ENCODE measurements around the gene HSPA1A. TPM values are rescaled to one million over a fixed set of nuclear protein-coding genes. Genes with fewer than 3 reads are reported as not detected.

HSPA1A gene
- total and polyA plus RNA-seq, 8 donors, result 64.3 to 205 (median 96.5) TPM

DNA sequence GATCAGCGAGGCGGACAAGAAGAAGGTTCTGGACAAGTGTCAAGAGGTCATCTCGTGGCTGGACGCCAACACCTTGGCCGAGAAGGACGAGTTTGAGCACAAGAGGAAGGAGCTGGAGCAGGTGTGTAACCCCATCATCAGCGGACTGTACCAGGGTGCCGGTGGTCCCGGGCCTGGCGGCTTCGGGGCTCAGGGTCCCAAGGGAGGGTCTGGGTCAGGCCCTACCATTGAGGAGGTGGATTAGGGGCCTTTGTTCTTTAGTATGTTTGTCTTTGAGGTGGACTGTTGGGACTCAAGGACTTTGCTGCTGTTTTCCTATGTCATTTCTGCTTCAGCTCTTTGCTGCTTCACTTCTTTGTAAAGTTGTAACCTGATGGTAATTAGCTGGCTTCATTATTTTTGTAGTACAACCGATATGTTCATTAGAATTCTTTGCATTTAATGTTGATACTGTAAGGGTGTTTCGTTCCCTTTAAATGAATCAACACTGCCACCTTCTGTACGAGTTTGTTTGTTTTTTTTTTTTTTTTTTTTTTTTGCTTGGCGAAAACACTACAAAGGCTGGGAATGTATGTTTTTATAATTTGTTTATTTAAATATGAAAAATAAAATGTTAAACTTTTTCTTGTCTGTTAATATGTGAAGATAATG lies 14.4 kb downstream of the HSPA1A start:
- Histone ChIP-seq H3K4me3 (peak overlapping the region; percentile 42 to 56), H3K36me3 (no peaks in the 10 kb centered on the region), H3K9me3 (no peaks in the 10 kb centered on the region), H3K4me1 (peaks cover 29 to 58% of the 10 kb centered on the region in 2 donors), H3K27me3 (no peaks in the 10 kb centered on the region), H3K27ac (peak overlapping the region; percentile 84)
- ATAC-seq (peak; percentile 0), DNase-seq (peak in 3 of 4 donors; percentile 44 to 65 (median 63))
- TF ChIP-seq, protein P1, sequence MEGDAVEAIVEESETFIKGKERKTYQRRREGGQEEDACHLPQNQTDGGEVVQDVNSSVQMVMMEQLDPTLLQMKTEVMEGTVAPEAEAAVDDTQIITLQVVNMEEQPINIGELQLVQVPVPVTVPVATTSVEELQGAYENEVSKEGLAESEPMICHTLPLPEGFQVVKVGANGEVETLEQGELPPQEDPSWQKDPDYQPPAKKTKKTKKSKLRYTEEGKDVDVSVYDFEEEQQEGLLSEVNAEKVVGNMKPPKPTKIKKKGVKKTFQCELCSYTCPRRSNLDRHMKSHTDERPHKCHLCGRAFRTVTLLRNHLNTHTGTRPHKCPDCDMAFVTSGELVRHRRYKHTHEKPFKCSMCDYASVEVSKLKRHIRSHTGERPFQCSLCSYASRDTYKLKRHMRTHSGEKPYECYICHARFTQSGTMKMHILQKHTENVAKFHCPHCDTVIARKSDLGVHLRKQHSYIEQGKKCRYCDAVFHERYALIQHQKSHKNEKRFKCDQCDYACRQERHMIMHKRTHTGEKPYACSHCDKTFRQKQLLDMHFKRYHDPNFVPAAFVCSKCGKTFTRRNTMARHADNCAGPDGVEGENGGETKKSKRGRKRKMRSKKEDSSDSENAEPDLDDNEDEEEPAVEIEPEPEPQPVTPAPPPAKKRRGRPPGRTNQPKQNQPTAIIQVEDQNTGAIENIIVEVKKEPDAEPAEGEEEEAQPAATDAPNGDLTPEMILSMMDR (IDR thresholded peaks at IDR 0.05), result no peak
- intact Hi-C loops (cut with DNase I), result no loop called here

GRCh38 chr6:31830886-31831335 lies 15.6 kb downstream of the HSPA1A start:
- intact Hi-C loops (cut with DNase I), result no loop called here
- peak overlapping the region; percentile 42 to 56 for H3K4me3 ChIP-seq
- peak overlapping the region; percentile 84 for H3K27ac ChIP-seq
- ATAC-seq (no peak), DNase-seq (no peak)
- no peaks in the 10 kb centered on the region for H3K9me3 ChIP-seq
- TF ChIP-seq, protein P1 (IDR thresholded peaks at IDR 0.05), result no peak
- peaks cover 25 to 52% of the 10 kb centered on the region in 2 donors for H3K4me1 ChIP-seq
- no peaks in the 10 kb centered on the region for H3K36me3 ChIP-seq
- no peaks in the 10 kb centered on the region for H3K27me3 ChIP-seq

- H3K27ac ChIP-seq, result peak overlapping the region; percentile 84 to 92
- TF ChIP-seq, protein P1 (IDR thresholded peaks at IDR 0.05), result no peak
- H3K36me3 ChIP-seq, result no peaks in the 10 kb centered on the region
- intact Hi-C loops (cut with DNase I), result no loop called here
- H3K4me3 ChIP-seq, result peak overlapping the region; percentile 42 to 56
- no peaks in the 10 kb centered on the region for H3K27me3 ChIP-seq
- peak in 1 of 4 donors; percentile 50 for DNase-seq
- ATAC-seq, result no peak
- no peaks in the 10 kb centered on the region for H3K9me3 ChIP-seq
- H3K4me1 ChIP-seq, result peaks cover 24 to 52% of the 10 kb centered on the region in 2 donors
Observed at GRCh38 chr6:31831350-31832215, 16.2 kb downstream of the HSPA1A start.

GRCh38 chr6:31834367-31835250 lies 19.3 kb downstream of the HSPA1A start:
- peak; percentile 89 to 96 (median 94) for DNase-seq
- Histone ChIP-seq H3K27me3 (no peaks in the 10 kb centered on the region), H3K4me3 (peak overlapping the region; percentile 87 to 95), H3K36me3 (peaks cover 0 to 29% of the 10 kb centered on the region in 2 donors), H3K9me3 (no peaks in the 10 kb centered on the region), H3K4me1 (peaks cover 48 to 80% of the 10 kb centered on the region in 2 donors), H3K27ac (peak overlapping the region; percentile 92 to 94)
- peak; percentile 75 for ATAC-seq
- intact Hi-C loops (cut with DNase I), result no loop called here
- TF ChIP-seq, protein P1 (IDR thresholded peaks at IDR 0.05), result no peak
